VCaP (cell line): ENCODE data around the gene FGF6.

Source experiments
- H3K27ac ChIP-seq: fragments of 450-650 bp; 2 replicates; pipeline ENCODE4 v1.5.1; 2017
- CTCF ChIP-seq: fragments of 450-650 bp; conservative IDR thresholded peaks from 2 replicates; pipeline ENCODE4 v1.5.1; 2017; ENCODE audit warnings: mild to moderate bottlenecking, moderate library complexity

The FGF6 gene

GRCh38 chr12:4444031-4444430, 1.6 kb downstream of the FGF6 start:
- no peak for TF ChIP-seq CTCF
- H3K27ac ChIP-seq = no peak overlapping the region

GRCh38 chr12:4443616-4444015, 2.0 kb downstream of the FGF6 start:
- TF ChIP-seq CTCF = no peak
- no peak overlapping the region for H3K27ac ChIP-seq

GRCh38 chr12:4441355-4442335, 4.0 kb downstream of the FGF6 start:
- no peak for TF ChIP-seq CTCF
- no peak overlapping the region for H3K27ac ChIP-seq

- TF ChIP-seq CTCF = no peak
- H3K27ac ChIP-seq = no peak overlapping the region
These were observed 5.3 kb downstream of the FGF6 start for GRCh38 chr12:4440187-4440941.

GRCh38 chr12:4439736-4440135, 5.9 kb downstream of the FGF6 start:
- no peak overlapping the region for H3K27ac ChIP-seq

GRCh38 chr12:4438834-4439596, 6.6 kb downstream of the FGF6 start:
- no peak overlapping the region for H3K27ac ChIP-seq
- no peak for TF ChIP-seq CTCF

More at GRCh38 chr12:4439736-4440135, 5.9 kb downstream of the FGF6 start:
- TF ChIP-seq CTCF = no peak
